ENCODE measurements around the gene HLTF. TPM values are rescaled to one million over a fixed set of nuclear protein-coding genes. Genes with fewer than 3 reads are reported as not detected.

The HLTF gene
- total and polyA plus RNA-seq, 8 donors = 27.5 to 60.3 (median 56.1) TPM

GRCh38 chr3:148999806-149000205 lies 86.5 kb downstream of the HLTF start:
- Histone ChIP-seq H3K27ac (peak overlapping the region in 1 of 2 donors; percentile 82), H3K36me3 (peaks cover 0 to 71% of the 10 kb centered on the region in 2 donors)
- intact Hi-C loops (cut with DNase I) = no loop called here

GRCh38 chr3:148998715-148999423 lies 87.5 kb downstream of the HLTF start:
- Histone ChIP-seq H3K27ac (peak overlapping the region in 1 of 2 donors; percentile 82), H3K27me3 (no peaks in the 10 kb centered on the region), H3K4me1 (peaks cover 3 to 43% of the 10 kb centered on the region in 2 donors), H3K36me3 (peaks cover 0 to 69% of the 10 kb centered on the region in 2 donors), H3K4me3 (no peak overlapping the region), H3K9me3 (no peaks in the 10 kb centered on the region)
- no peak for TF ChIP-seq CTCF (IDR thresholded peaks at IDR 0.05)
- DNase-seq = no peak
- ATAC-seq = no peak
- intact Hi-C loops (cut with DNase I) = no loop called here

More at GRCh38 chr3:148999806-149000205, 86.5 kb downstream of the HLTF start:
- DNase-seq (no peak), ATAC-seq (no peak)
- Histone ChIP-seq H3K27me3 (no peaks in the 10 kb centered on the region), H3K4me1 (peaks cover 3 to 43% of the 10 kb centered on the region in 2 donors), H3K9me3 (no peaks in the 10 kb centered on the region), H3K4me3 (no peak overlapping the region)
- TF ChIP-seq CTCF (IDR thresholded peaks at IDR 0.05) = no peak

GRCh38 chr3:148998297-148998696 lies 88.0 kb downstream of the HLTF start:
- ATAC-seq (no peak), DNase-seq (no peak)
- Histone ChIP-seq H3K9me3 (no peaks in the 10 kb centered on the region), H3K27ac (peak overlapping the region in 1 of 2 donors; percentile 82), H3K36me3 (peaks cover 0 to 64% of the 10 kb centered on the region in 2 donors), H3K4me1 (peaks cover 3 to 43% of the 10 kb centered on the region in 2 donors), H3K4me3 (no peak overlapping the region), H3K27me3 (no peaks in the 10 kb centered on the region)
- no peak for TF ChIP-seq CTCF (IDR thresholded peaks at IDR 0.05)
- intact Hi-C loops (cut with DNase I) = no loop called here

- Histone ChIP-seq H3K9me3 (no peaks in the 10 kb centered on the region), H3K4me1 (peaks cover 3 to 50% of the 10 kb centered on the region in 2 donors), H3K36me3 (peaks cover 0 to 59% of the 10 kb centered on the region in 2 donors), H3K27ac (peak overlapping the region in 1 of 2 donors; percentile 82), H3K4me3 (no peak overlapping the region), H3K27me3 (no peaks in the 10 kb centered on the region)
- no peak for ATAC-seq
- DNase-seq = no peak
- no peak for TF ChIP-seq CTCF (IDR thresholded peaks at IDR 0.05)
- intact Hi-C loops (cut with DNase I) = no loop called here
Observed at GRCh38 chr3:148997623-148998022, 88.7 kb downstream of the HLTF start.

GRCh38 chr3:148992635-148993255 lies 93.6 kb downstream of the HLTF start:
- H3K27me3 ChIP-seq = no peaks in the 10 kb centered on the region
- intact Hi-C loops (cut with DNase I) = no loop called here
- peaks cover 5 to 35% of the 10 kb centered on the region in 2 donors for H3K4me1 ChIP-seq
- no peaks in the 10 kb centered on the region for H3K9me3 ChIP-seq
- peak overlapping the region; percentile 94 to 98 for H3K27ac ChIP-seq
- peaks cover 0 to 36% of the 10 kb centered on the region in 2 donors for H3K36me3 ChIP-seq
- H3K4me3 ChIP-seq = peak overlapping the region; percentile 77 to 90
- no peak for TF ChIP-seq CTCF (IDR thresholded peaks at IDR 0.05)
- ATAC-seq (no peak), DNase-seq (peak in 1 of 4 donors; percentile 65)

All from left lung (tissue), 10 donors.